Neural progenitor cell (in vitro differentiated cells): ENCODE data around the gene HSD11B2. TPM values are rescaled to one million over a fixed set of nuclear protein-coding genes. Genes with fewer than 3 reads are reported as not detected.
A peak's percentile ranks its signal among the peaks of the same experiment; 100 is the strongest.

Source experiments
- DNase-seq: peaks from one replicate; pipeline ENCODE4 v3.0.0-alpha.2; 2016; ENCODE audit warnings: low spot score
- H2AFZ ChIP-seq: fragments of 200-600 bp; sonication (generic); replicated peaks from 2 replicates; pipeline ENCODE4 v1.6.1; 2016; ENCODE audit warnings: antibody characterized with exemption
- H3F3A ChIP-seq: fragments of 200-600 bp; sonication (generic); 2 replicates; pipeline ENCODE4 v1.6.1; 2016; ENCODE audit warnings: antibody characterized with exemption, low read depth
- H3K27ac ChIP-seq: fragments of 200-600 bp; sonication (generic); 2 replicates; pipeline ENCODE4 v1.5.1; 2016; ENCODE audit warnings: mild to moderate bottlenecking
- H3K27me3 ChIP-seq: fragments of 200-600 bp; sonication (generic); 2 replicates; pipeline ENCODE4 v1.6.1; 2016; ENCODE audit warnings: mild to moderate bottlenecking, moderate library complexity
- H3K36me3 ChIP-seq: fragments of 200-600 bp; sonication (generic); 2 replicates; pipeline ENCODE4 v1.5.1; 2016
- H3K4me1 ChIP-seq: fragments of 200-600 bp; sonication (generic); 2 replicates; pipeline ENCODE4 v1.6.1; 2016; ENCODE audit warnings: mixed run types
- H3K4me2 ChIP-seq: fragments of 200-600 bp; sonication (generic); 2 replicates; pipeline ENCODE4 v1.6.1; 2016
- H3K4me3 ChIP-seq: fragments of 200-600 bp; sonication (generic); 2 replicates; pipeline ENCODE4 v1.5.1; 2016
- H3K79me2 ChIP-seq: fragments of 200-600 bp; sonication (generic); 2 replicates; pipeline ENCODE4 v1.6.1; 2016; ENCODE audit warnings: low read depth
- H3K9ac ChIP-seq: fragments of 200-600 bp; sonication (generic); 2 replicates; pipeline ENCODE4 v1.6.1; 2016
- H3K9me3 ChIP-seq: fragments of 200-600 bp; sonication (generic); 2 replicates; pipeline ENCODE4 v1.5.1; 2016; ENCODE audit warnings: low read depth
- H4K20me1 ChIP-seq: fragments of 200-600 bp; sonication (generic); 2 replicates; pipeline ENCODE4 v1.6.1; 2016; ENCODE audit warnings: low read depth
- H3K27ac Mint-ChIP-seq: 3 replicates; pipeline ENCODE4 v1.8.0; 2021; ENCODE audit warnings: mixed read lengths
- H3K27me3 Mint-ChIP-seq: 2 replicates; pipeline ENCODE4 v1.8.0; 2022; ENCODE audit warnings: low read depth, mild to moderate bottlenecking, inconsistent platforms, moderate library complexity, mixed read lengths; ENCODE audit not compliant: insufficient read depth
- H3K36me3 Mint-ChIP-seq: 3 replicates; pipeline ENCODE4 v1.8.0; 2021; ENCODE audit warnings: mixed read lengths
- H3K4me1 Mint-ChIP-seq: 3 replicates; pipeline ENCODE4 v1.8.0; 2021; ENCODE audit warnings: mixed read lengths
- H3K4me3 Mint-ChIP-seq: 3 replicates; pipeline ENCODE4 v1.8.0; 2021; ENCODE audit warnings: mild to moderate bottlenecking, moderate library complexity, mixed read lengths
- H3K9me3 Mint-ChIP-seq: 3 replicates; pipeline ENCODE4 v1.8.0; 2020; ENCODE audit warnings: mixed read lengths
- EZH2 ChIP-seq: fragments of 200-600 bp; sonication (generic); IDR thresholded peaks from 2 replicates; pipeline ENCODE4 v1.6.1; 2017; ENCODE audit warnings: antibody characterized with exemption, mild to moderate bottlenecking, moderate library complexity
- EZH2phosphoT487 ChIP-seq: fragments of 200-600 bp; sonication (generic); IDR thresholded peaks from 2 replicates; pipeline ENCODE4 v1.6.1; 2017; ENCODE audit warnings: antibody characterized with exemption
- total RNA-seq: library from RNA; depleted of rRNA; stranded (reverse); fragments of >200 nt; gene quantifications from 2 replicates; pipeline ENCODE4 v1.2.3, GENCODE V29; 2015; ENCODE audit warnings: low replicate concordance
- TF ChIP-seq, protein P1 (sequence below): fragments of 200-600 bp; sonication (generic); IDR thresholded peaks from 2 replicates; pipeline ENCODE4 v1.5.1; 2017; ENCODE audit warnings: antibody characterized with exemption, mild to moderate bottlenecking

HSD11B2 gene
- total RNA-seq, 1 donor from 2014 or later: not detected

DNA sequence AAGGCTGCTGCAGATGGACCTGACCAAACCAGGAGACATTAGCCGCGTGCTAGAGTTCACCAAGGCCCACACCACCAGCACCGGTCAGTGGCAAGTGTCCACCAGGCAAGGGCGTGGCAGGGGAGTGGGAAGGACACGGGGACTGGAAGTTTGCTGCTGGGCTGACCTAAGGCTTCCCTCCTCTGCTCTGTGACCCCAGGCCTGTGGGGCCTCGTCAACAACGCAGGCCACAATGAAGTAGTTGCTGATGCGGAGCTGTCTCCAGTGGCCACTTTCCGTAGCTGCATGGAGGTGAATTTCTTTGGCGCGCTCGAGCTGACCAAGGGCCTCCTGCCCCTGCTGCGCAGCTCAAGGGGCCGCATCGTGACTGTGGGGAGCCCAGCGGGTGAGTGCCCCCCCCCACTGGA is 4.8 kb downstream of the HSD11B2 start:
- no peaks in the 10 kb centered on the region for H3K36me3 ChIP-seq
- DNase-seq: peak; percentile 19
- no peak overlapping the region for H2AFZ ChIP-seq
- Mint-ChIP-seq H3K4me3 (no peak overlapping the region), H3K36me3 (peaks cover 3% of the 10 kb centered on the region), H3K9me3 (no peaks in the 10 kb centered on the region), H3K27ac (no peak overlapping the region), H3K4me1 (peaks cover 18% of the 10 kb centered on the region), H3K27me3 (peaks cover 19% of the 10 kb centered on the region)
- no peak overlapping the region for H3K4me3 ChIP-seq
- no peak overlapping the region for H3K27ac ChIP-seq
- H3F3A ChIP-seq: peaks cover 8% of the 10 kb centered on the region
- no peaks in the 10 kb centered on the region for H3K79me2 ChIP-seq
- TF ChIP-seq EZH2phosphoT487: no peak
- TF ChIP-seq, protein P1, sequence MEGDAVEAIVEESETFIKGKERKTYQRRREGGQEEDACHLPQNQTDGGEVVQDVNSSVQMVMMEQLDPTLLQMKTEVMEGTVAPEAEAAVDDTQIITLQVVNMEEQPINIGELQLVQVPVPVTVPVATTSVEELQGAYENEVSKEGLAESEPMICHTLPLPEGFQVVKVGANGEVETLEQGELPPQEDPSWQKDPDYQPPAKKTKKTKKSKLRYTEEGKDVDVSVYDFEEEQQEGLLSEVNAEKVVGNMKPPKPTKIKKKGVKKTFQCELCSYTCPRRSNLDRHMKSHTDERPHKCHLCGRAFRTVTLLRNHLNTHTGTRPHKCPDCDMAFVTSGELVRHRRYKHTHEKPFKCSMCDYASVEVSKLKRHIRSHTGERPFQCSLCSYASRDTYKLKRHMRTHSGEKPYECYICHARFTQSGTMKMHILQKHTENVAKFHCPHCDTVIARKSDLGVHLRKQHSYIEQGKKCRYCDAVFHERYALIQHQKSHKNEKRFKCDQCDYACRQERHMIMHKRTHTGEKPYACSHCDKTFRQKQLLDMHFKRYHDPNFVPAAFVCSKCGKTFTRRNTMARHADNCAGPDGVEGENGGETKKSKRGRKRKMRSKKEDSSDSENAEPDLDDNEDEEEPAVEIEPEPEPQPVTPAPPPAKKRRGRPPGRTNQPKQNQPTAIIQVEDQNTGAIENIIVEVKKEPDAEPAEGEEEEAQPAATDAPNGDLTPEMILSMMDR: no peak
- TF ChIP-seq EZH2: no peak
- no peaks in the 10 kb centered on the region for H4K20me1 ChIP-seq
- peaks cover 13% of the 10 kb centered on the region for H3K4me1 ChIP-seq
- H3K27me3 ChIP-seq: peaks cover 28% of the 10 kb centered on the region
- no peaks in the 10 kb centered on the region for H3K9me3 ChIP-seq
- H3K9ac ChIP-seq: no peak overlapping the region
- no peak overlapping the region for H3K4me2 ChIP-seq

DNA sequence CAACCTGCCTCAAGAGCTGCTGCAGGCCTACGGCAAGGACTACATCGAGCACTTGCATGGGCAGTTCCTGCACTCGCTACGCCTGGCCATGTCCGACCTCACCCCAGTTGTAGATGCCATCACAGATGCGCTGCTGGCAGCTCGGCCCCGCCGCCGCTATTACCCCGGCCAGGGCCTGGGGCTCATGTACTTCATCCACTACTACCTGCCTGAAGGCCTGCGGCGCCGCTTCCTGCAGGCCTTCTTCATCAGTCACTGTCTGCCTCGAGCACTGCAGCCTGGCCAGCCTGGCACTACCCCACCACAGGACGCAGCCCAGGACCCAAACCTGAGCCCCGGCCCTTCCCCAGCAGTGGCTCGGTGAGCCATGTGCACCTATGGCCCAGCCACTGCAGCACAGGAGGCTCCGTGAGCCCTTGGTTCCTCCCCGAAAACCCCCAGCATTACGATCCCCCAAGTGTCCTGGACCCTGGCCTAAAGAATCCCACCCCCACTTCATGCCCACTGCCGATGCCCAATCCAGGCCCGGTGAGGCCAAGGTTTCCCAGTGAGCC is 5.8 kb downstream of the HSD11B2 start:
- H3K27ac ChIP-seq: no peak overlapping the region
- Mint-ChIP-seq H3K27ac (no peak overlapping the region), H3K4me1 (peaks cover 18% of the 10 kb centered on the region), H3K27me3 (peaks cover 16% of the 10 kb centered on the region), H3K9me3 (no peaks in the 10 kb centered on the region), H3K4me3 (no peak overlapping the region), H3K36me3 (peaks cover 3% of the 10 kb centered on the region)
- H3K4me1 ChIP-seq: peaks cover 10% of the 10 kb centered on the region
- no peaks in the 10 kb centered on the region for H3K36me3 ChIP-seq
- TF ChIP-seq EZH2: no peak
- TF ChIP-seq, protein P1: no peak
- no peak for TF ChIP-seq EZH2phosphoT487
- peaks cover 3% of the 10 kb centered on the region for H4K20me1 ChIP-seq
- DNase-seq: no peak
- no peak overlapping the region for H3K9ac ChIP-seq
- H3K4me3 ChIP-seq: no peak overlapping the region
- peaks cover 18% of the 10 kb centered on the region for H3K27me3 ChIP-seq
- H3K9me3 ChIP-seq: no peaks in the 10 kb centered on the region
- H3F3A ChIP-seq: peaks cover 3% of the 10 kb centered on the region
- no peak overlapping the region for H2AFZ ChIP-seq
- no peak overlapping the region for H3K4me2 ChIP-seq
- H3K79me2 ChIP-seq: no peaks in the 10 kb centered on the region

DNA sequence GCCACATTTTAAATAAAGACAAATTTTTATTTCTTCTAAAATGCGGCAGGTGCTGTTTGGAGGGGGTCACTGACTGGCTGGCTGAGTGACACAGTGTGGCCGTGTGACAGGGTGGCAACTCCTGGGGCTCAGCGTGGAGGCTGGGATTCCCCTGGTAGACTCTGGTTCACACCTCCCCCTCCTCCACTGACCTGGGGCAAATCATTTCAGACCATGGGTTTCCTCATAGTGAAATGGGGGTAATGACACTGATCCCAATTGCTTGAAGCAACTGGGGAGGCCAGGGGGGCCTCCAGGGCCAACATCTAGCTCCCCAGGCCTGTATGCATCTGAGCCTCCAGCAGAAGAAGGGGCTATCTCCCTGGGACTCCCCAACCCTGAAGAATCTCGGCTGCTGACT is 6.6 kb downstream of the HSD11B2 start:
- Histone ChIP-seq H3K27me3 (peaks cover 10% of the 10 kb centered on the region), H3K9me3 (no peaks in the 10 kb centered on the region), H3K4me2 (no peak overlapping the region), H3F3A (no peaks in the 10 kb centered on the region), H2AFZ (no peak overlapping the region), H3K79me2 (no peaks in the 10 kb centered on the region), H3K27ac (no peak overlapping the region), H3K4me3 (no peak overlapping the region), H3K36me3 (no peaks in the 10 kb centered on the region), H3K4me1 (peaks cover 7% of the 10 kb centered on the region), H4K20me1 (peaks cover 8% of the 10 kb centered on the region), H3K9ac (no peak overlapping the region)
- H3K4me1 Mint-ChIP-seq: peaks cover 17% of the 10 kb centered on the region
- H3K9me3 Mint-ChIP-seq: no peaks in the 10 kb centered on the region
- peaks cover 3% of the 10 kb centered on the region for H3K36me3 Mint-ChIP-seq
- peak overlapping the region; percentile 33 for H3K27ac Mint-ChIP-seq
- peaks cover 10% of the 10 kb centered on the region for H3K27me3 Mint-ChIP-seq
- no peak overlapping the region for H3K4me3 Mint-ChIP-seq
- no peak for DNase-seq
- no peak for TF ChIP-seq EZH2
- TF ChIP-seq, protein P1: no peak
- TF ChIP-seq EZH2phosphoT487: no peak
